GM12878 (cell line): ENCODE measurements around the gene PKD2. TPM values are rescaled to one million over a fixed set of nuclear protein-coding genes. Genes with fewer than 3 reads are reported as not detected.

Experiments used
- ATAC-seq: fragments of 200-7000 bp; cut with Tn5 transposase; 3 replicates; pipeline ENCODE4 v1.9.1; 2020; ENCODE audit warnings: mild to moderate bottlenecking, moderate library complexity
- BruUV-seq: library from RNA; stranded (reverse); fragments of 400-500 nt; replicated peaks from 2 replicates; lab custom pipeline; 2021; lab: Mats Ljungman, UMichigan
- CTCF ChIA-PET: fragments of 300-600 bp; sonication (Branson Sonifier 250); formaldehyde crosslinking; extraction: SDS; loops from one replicate; lab custom pipeline; 2021; ENCODE audit warnings: inconsistent platforms; lab: Yijun Ruan, JAX
- POLR2A ChIA-PET: fragments of 350-600 bp; formaldehyde crosslinking; extraction: SDS; loops from one replicate; lab custom pipeline; 2021; ENCODE audit warnings: inconsistent platforms; lab: Charles Lee
- RAD21 ChIA-PET: fragments of 300-600 bp; sonication (Branson Sonifier 250); formaldehyde crosslinking; loops from one replicate; lab custom pipeline; 2023; ENCODE audit warnings: antibody characterized with exemption; ENCODE audit not compliant: unreplicated experiment; lab: Charles Lee
- SMC1A ChIA-PET: fragments of 300-600 bp; sonication (Branson Sonifier 250); formaldehyde crosslinking; loops from one replicate; lab custom pipeline; 2023; ENCODE audit not compliant: unreplicated experiment, uncharacterized antibody; lab: Charles Lee
- DNase-seq: peaks from one replicate; pipeline ENCODE4 v3.0.0-alpha.2; 2011; ENCODE audit warnings: low read depth, low spot score
- FAIRE-seq: peaks from 3 replicates; lab custom pipeline; 2011; peaks lifted over from hg19 to GRCh38; lab: Jason Lieb, UNC
- H2AFZ ChIP-seq: 2 replicates; pipeline ENCODE4 v1.6.0; 2011; ENCODE audit warnings: low read depth, low read length, control low read depth; ENCODE audit not compliant: control insufficient read depth
- H3K27ac ChIP-seq: 2 replicates; pipeline ENCODE4 v1.5.1; 2011; ENCODE audit warnings: control low read depth; ENCODE audit not compliant: control insufficient read depth, insufficient read depth
- H3K27me3 ChIP-seq, 2 experiments: replicated peaks in 1 of 2; 2 replicates each; pipeline versions ENCODE4 v1.6.0 to v1.6.1; 2011; ENCODE audit warnings: low read length in 1 of 2; ENCODE audit not compliant: control insufficient read depth in 2 of 2, insufficient read depth in 2 of 2
- H3K36me3 ChIP-seq, 2 experiments: 2 replicates each; pipeline ENCODE4 v1.5.1; 2011; ENCODE audit warnings: low read length in 1 of 2; ENCODE audit not compliant: control insufficient read depth in 2 of 2, insufficient read depth in 2 of 2
- H3K4me1 ChIP-seq: 2 replicates; pipeline ENCODE4 v1.6.1; 2011; ENCODE audit warnings: mild to moderate bottlenecking, low read length, moderate library complexity, mixed read lengths; ENCODE audit not compliant: control insufficient read depth, insufficient read depth
- H3K4me2 ChIP-seq: 2 replicates; pipeline ENCODE4 v1.6.0; 2011; ENCODE audit warnings: control low read depth; ENCODE audit not compliant: control insufficient read depth, insufficient read depth
- H3K4me3 ChIP-seq: fragments of 200-600 bp; sonication (generic); 2 replicates; pipeline ENCODE4 v1.5.1; 2016
- H3K79me2 ChIP-seq: 2 replicates; pipeline ENCODE4 v1.6.0; 2011; ENCODE audit warnings: low read length; ENCODE audit not compliant: control insufficient read depth, insufficient read depth
- H3K9ac ChIP-seq: 2 replicates; pipeline ENCODE4 v1.8.0; 2011; ENCODE audit warnings: low read length, control low read depth, mixed read lengths; ENCODE audit not compliant: control insufficient read depth, insufficient read depth
- H3K9me3 ChIP-seq: replicated peaks from 3 replicates; pipeline ENCODE4 v1.5.1; 2011; ENCODE audit warnings: mild to moderate bottlenecking, low read length; ENCODE audit not compliant: control insufficient read depth, insufficient read depth
- H4K20me1 ChIP-seq: 2 replicates; pipeline ENCODE4 v1.6.0; 2011; ENCODE audit not compliant: control insufficient read depth, insufficient read depth
- CTCF ChIP-seq, 3 experiments: IDR thresholded peaks in 2 of 3; conservative IDR thresholded peaks in 1 of 3; 2 replicates each; pipeline ENCODE4 v1.5.1; 2011; ENCODE audit warnings: low read depth in 3 of 3, low read length in 3 of 3, mild to moderate bottlenecking in 3 of 3, control low read depth in 2 of 3, moderate library complexity in 2 of 3, inconsistent platforms in 1 of 3, mixed read lengths in 1 of 3; ENCODE audit not compliant: control insufficient read depth in 2 of 3, insufficient read depth in 1 of 3; ENCODE audit errors: extremely low read depth in 1 of 3
- FOXK2 ChIP-seq: fragments of 450-650 bp; IDR thresholded peaks from 2 replicates; pipeline ENCODE4 v1.6.1; 2017; ENCODE audit warnings: mild to moderate bottlenecking, moderate library complexity
- MAX ChIP-seq: IDR thresholded peaks from 2 replicates; pipeline ENCODE4 v1.6.1; 2012; ENCODE audit warnings: low read depth, low read length, improper control_type of control experiment
- MEF2A ChIP-seq: IDR thresholded peaks from 2 replicates; pipeline ENCODE4 v1.6.1; 2011; ENCODE audit warnings: low read depth, mild to moderate bottlenecking, low read length, moderate library complexity; ENCODE audit not compliant: insufficient read depth
- MLLT1 ChIP-seq: fragments of 450-650 bp; IDR thresholded peaks from 2 replicates; pipeline ENCODE4 v1.6.1; 2016; ENCODE audit warnings: mild to moderate bottlenecking
- NR2C1 ChIP-seq: fragments of 450-650 bp; IDR thresholded peaks from 2 replicates; pipeline ENCODE4 v1.6.1; 2017; ENCODE audit warnings: antibody characterized with exemption, mild to moderate bottlenecking, moderate library complexity
- RAD21 ChIP-seq: IDR thresholded peaks from 2 replicates; pipeline ENCODE4 v1.6.1; 2011; ENCODE audit warnings: mild to moderate bottlenecking, low read depth, low read length, moderate library complexity; ENCODE audit not compliant: insufficient read depth
- SPI1 ChIP-seq: IDR thresholded peaks from 2 replicates; pipeline ENCODE4 v1.6.1; 2011; ENCODE audit warnings: low read depth, mild to moderate bottlenecking, low read length, moderate library complexity, borderline replicate concordance; ENCODE audit not compliant: insufficient read depth
- YBX1 ChIP-seq: fragments of 450-650 bp; IDR thresholded peaks from 2 replicates; pipeline ENCODE4 v1.6.1; 2016; ENCODE audit warnings: antibody characterized with exemption
- ZBTB33 ChIP-seq: fragments of 450-650 bp; IDR thresholded peaks from 2 replicates; pipeline ENCODE4 v1.6.1; 2017; ENCODE audit warnings: mild to moderate bottlenecking
- ZNF592 ChIP-seq: fragments of 450-650 bp; IDR thresholded peaks from 2 replicates; pipeline ENCODE4 v1.6.1; 2017; ENCODE audit warnings: mild to moderate bottlenecking, moderate library complexity
- whole genome bisulfite sequencing: methylation state at CpG from one replicate; pipeline ENCODE4 v1.1.6; 2016; ENCODE audit warnings: low lambda C conversion rate; ENCODE audit not compliant: insufficient replicate concordance, insufficient coverage; ENCODE audit errors: missing lambda C conversion rate; 5-methylcytosine and 5-hydroxymethylcytosine counted together
- in situ Hi-C: fragments of 300-500 bp; cut with MboI; formaldehyde crosslinking; loops from 9 replicates; pipeline ENCODE4 v1.14.3; 2018; ENCODE audit warnings: mixed read lengths
- intact Hi-C: fragments of 100-400 bp; cut with micrococcal nuclease; formaldehyde crosslinking; loops from one replicate; pipeline ENCODE4 v1.14.2; 2022; ENCODE audit not compliant: unreplicated experiment
- polyA plus RNA-seq, 11 experiments: library from polyadenylated mRNA; depleted of rRNA in 4 of 11; unstranded in 6 of 11; stranded (reverse) in 5 of 11; fragments of >200 nt; fragmentation: Nextera tagmentation in 4 of 11; fragmentation: Illumina TruSeq in 1 of 11; extraction: Ambion mirVana in 4 of 11; extraction: Trizol in 1 of 11; gene quantifications; 1 replicate in 1 of 11; 2 replicates in 10 of 11; pipeline versions ENCODE4 v1.2.1 to v1.2.3, GENCODE V29; 2011 to 2016; ENCODE audit warnings: inconsistent platforms in 2 of 11, missing spikeins in 2 of 11, low read depth in 1 of 11
- total RNA-seq, 4 experiments: library from RNA; depleted of rRNA in 3 of 4; stranded (reverse); fragments of >200 nt in 3 of 4; fragmentation: Illumina TruSeq in 1 of 4; extraction: Trizol in 1 of 4; gene quantifications; 2 replicates each; pipeline versions ENCODE4 v1.2.1 to v1.2.3, GENCODE V29; 2013 to 2021

The PKD2 gene
- total and polyA plus RNA-seq, 10 of the 15 experiments (the other 5 are each of a cell fraction or from before 2014, with no cell fraction given) = 2.0 to 13.8 (median 8.4) TPM

- TF ChIP-seq ZNF592 = no peak
- TF ChIP-seq FOXK2 = no peak
- no peak for TF ChIP-seq NR2C1
- no peak for TF ChIP-seq SPI1
These were observed 10.3 kb downstream of the PKD2 start (continued) for GRCh38 chr4:88017516-88018297.

GRCh38 chr4:88018466-88018865 lies 11.0 kb downstream of the PKD2 start:
- H3K79me2 ChIP-seq = no peaks in the 10 kb centered on the region
- 83% methylated on average over 5 of the region's 5 CpGs for WGBS
- no TSS peak for BruUV-seq
- ChIA-PET RAD21 (no interaction called here), POLR2A (no interaction called here), CTCF (no interaction called here), SMC1A (no interaction called here)
- ATAC-seq = no peak
- H4K20me1 ChIP-seq = no peaks in the 10 kb centered on the region
- H3K27ac ChIP-seq = no peak overlapping the region
- intact Hi-C loops (no loop called here), in situ Hi-C loops (no loop called here)
- 0 out of 2 replicates have a peak, but pooled peaks cover 2% of the 10 kb centered on the region for H3K4me1 ChIP-seq
- H3K9me3 ChIP-seq = no peaks in the 10 kb centered on the region
- H3K4me2 ChIP-seq = no peak overlapping the region
- no peak overlapping the region for H3K4me3 ChIP-seq
- no peak overlapping the region for H3K9ac ChIP-seq
- no peak for DNase-seq
- 0 out of 4 replicates have a peak, but pooled peaks cover 0 to 2% of the 10 kb centered on the region in 2 experiments for H3K36me3 ChIP-seq
- H2AFZ ChIP-seq = no peak overlapping the region
- no peak for FAIRE-seq
- no peaks in the 10 kb centered on the region for H3K27me3 ChIP-seq
- TF ChIP-seq YBX1 (no peak), CTCF (IDR thresholded peaks at IDR 0.05 in 2 of 3, conservative IDR thresholded peaks at IDR 0.05 in 1 of 3; ENCODE audit: control insufficient read depth in 2 of 3, extremely low read depth in 1 of 3, insufficient read depth in 1 of 3, low read depth in 3 of 3, low read length in 3 of 3) (no peak), ZBTB33 (no peak), MAX (no peak), MEF2A (no peak), MLLT1 (no peak), RAD21 (no peak)
